K562 (cell line): ENCODE data around the gene KASH5. TPM values are rescaled to one million over a fixed set of nuclear protein-coding genes. Genes with fewer than 3 reads are reported as not detected.
A peak's percentile ranks its signal among the peaks of the same experiment; 100 is the strongest.

Experiments
- ATAC-seq: fragments of 200-7000 bp; cut with Tn5 transposase; 3 replicates; pipeline ENCODE4 v1.9.1; 2020; ENCODE audit warnings: moderate library complexity
- BruUV-seq: library from RNA; stranded (reverse); fragments of 400-500 nt; replicated peaks from 2 replicates; lab custom pipeline; 2021; lab: Mats Ljungman, UMichigan
- CTCF ChIA-PET: fragments of 300-600 bp; formaldehyde crosslinking; extraction: SDS; loops from one replicate; lab custom pipeline; 2021; ENCODE audit warnings: low intra/inter-chr PET ratio; lab: Yijun Ruan, JAX
- POLR2A ChIA-PET: fragments of 300-600, 350-650 bp; sonication (Branson Sonifier 250); formaldehyde crosslinking; extraction: SDS; loops from one replicate; lab custom pipeline; 2021; ENCODE audit warnings: antibody characterized with exemption, inconsistent platforms; lab: Yijun Ruan, JAX
- DNase-seq, 4 experiments: peaks; one replicate each; pipeline versions ENCODE4 v3.0.0 to v3.0.0-alpha.2; 2011 to 2018; ENCODE audit warnings: low spot score in 3 of 4, mixed read lengths in 3 of 4; ENCODE audit errors: extremely low read depth in 1 of 4
- FAIRE-seq: peaks from 2 replicates; lab custom pipeline; 2011; peaks lifted over from hg19 to GRCh38; lab: Jason Lieb, UNC
- H2AFZ ChIP-seq: 2 replicates; pipeline ENCODE4 v1.6.0; 2011; ENCODE audit warnings: low read depth, low read length, control low read depth, inconsistent platforms
- H3K27ac ChIP-seq: fragments of 200-600 bp; 3 replicates; pipeline ENCODE4 v1.8.0; 2011; ENCODE audit warnings: low read depth, mild to moderate bottlenecking, control low read depth, inconsistent platforms, low read length, moderate library complexity, mixed read lengths; ENCODE audit errors: extremely low read depth
- H3K27me3 ChIP-seq, 2 experiments: fragments of 300-600 bp in 1 of 2; 2 replicates in 1 of 2; 3 replicates in 1 of 2; pipeline versions ENCODE4 v1.6.0 to v1.8.0; 2011; ENCODE audit warnings: inconsistent platforms in 2 of 2, low read length in 2 of 2, mild to moderate bottlenecking in 1 of 2, mixed read lengths in 1 of 2, moderate library complexity in 1 of 2; ENCODE audit not compliant: control insufficient read depth in 2 of 2, insufficient read depth in 2 of 2
- H3K36me3 ChIP-seq: fragments of 300-600 bp; 3 replicates; pipeline ENCODE4 v1.8.0; 2011; ENCODE audit warnings: mild to moderate bottlenecking, low read length, inconsistent platforms; ENCODE audit not compliant: control insufficient read depth, insufficient read depth
- H3K4me1 ChIP-seq, 2 experiments: fragments of 200-600 bp in 1 of 2; replicated peaks in 1 of 2; 2 replicates in 1 of 2; 3 replicates in 1 of 2; pipeline versions ENCODE4 v1.5.1 to v1.8.0; 2011; ENCODE audit warnings: inconsistent platforms in 2 of 2, low read length in 2 of 2, mild to moderate bottlenecking in 1 of 2, mixed read lengths in 1 of 2, moderate library complexity in 1 of 2; ENCODE audit not compliant: control insufficient read depth in 2 of 2, insufficient read depth in 2 of 2
- H3K4me2 ChIP-seq: 2 replicates; pipeline ENCODE4 v1.6.1; 2011; ENCODE audit warnings: low read length, control low read depth, inconsistent platforms, mixed read lengths; ENCODE audit not compliant: insufficient read depth
- H3K4me3 ChIP-seq: fragments of 200-600 bp; sonication (generic), shearing (Covaris generic); 2 replicates; pipeline ENCODE4 v1.5.1; 2016; ENCODE audit warnings: control low read depth, inconsistent platforms
- H3K79me2 ChIP-seq: fragments of 200-600 bp; 3 replicates; pipeline ENCODE4 v1.8.0; 2011; ENCODE audit warnings: low read length, inconsistent platforms; ENCODE audit not compliant: control insufficient read depth, insufficient read depth
- H3K9ac ChIP-seq, 2 experiments: 2 replicates each; pipeline versions ENCODE4 v1.6.0 to v1.6.1; 2011; ENCODE audit warnings: low read depth in 2 of 2, low read length in 2 of 2, control low read depth in 1 of 2, inconsistent platforms in 1 of 2, mild to moderate bottlenecking in 1 of 2, mixed read lengths in 1 of 2; ENCODE audit not compliant: insufficient read depth in 1 of 2
- H3K9me1 ChIP-seq: one replicate; pipeline ENCODE4 v1.6.0; 2011; ENCODE audit warnings: inconsistent platforms, mild to moderate bottlenecking, low read length, moderate library complexity; ENCODE audit not compliant: control insufficient read depth, insufficient read depth
- H3K9me3 ChIP-seq: replicated peaks from 2 replicates; pipeline ENCODE4 v1.5.1; 2011; ENCODE audit warnings: low read depth, low read length, inconsistent platforms; ENCODE audit not compliant: control insufficient read depth, insufficient read depth
- H4K20me1 ChIP-seq: replicated peaks from 2 replicates; pipeline ENCODE4 v1.6.1; 2011; ENCODE audit warnings: low read length, inconsistent platforms, mixed read lengths; ENCODE audit not compliant: control insufficient read depth, insufficient read depth
- ATF7 ChIP-seq: fragments of 450-650 bp; IDR thresholded peaks from 2 replicates; pipeline ENCODE4 v1.7.1; 2014; ENCODE audit warnings: mild to moderate bottlenecking, moderate library complexity
- CSDE1 ChIP-seq, 2 experiments: fragments of 450-650 bp; IDR thresholded peaks; 2 replicates each; pipeline ENCODE4 v1.6.1; 2016; ENCODE audit warnings: mild to moderate bottlenecking in 1 of 2
- DMBX1 ChIP-seq: fragments of 250-450 bp; sonication (Bioruptor Pico); IDR thresholded peaks from 2 replicates; pipeline ENCODE4 v1.8.0; 2022; ENCODE audit warnings: inconsistent platforms, mild to moderate bottlenecking, moderate library complexity, borderline replicate concordance
- LARP7 ChIP-seq: fragments of 450-650 bp; IDR thresholded peaks from 2 replicates; pipeline ENCODE4 v1.6.1; 2016
- NRF1 ChIP-seq, 2 experiments: fragments of 450-650 bp; IDR thresholded peaks in 1 of 2; conservative IDR thresholded peaks in 1 of 2; 2 replicates each; pipeline ENCODE4 v1.6.1; 2014; ENCODE audit warnings: mild to moderate bottlenecking in 2 of 2
- POLR2A ChIP-seq: fragments of 450-650 bp; conservative IDR thresholded peaks from 2 replicates; pipeline ENCODE4 v1.6.1; 2016
- PRDM10 ChIP-seq: fragments of 450-650 bp; IDR thresholded peaks from 2 replicates; pipeline ENCODE4 v1.6.1; 2018; ENCODE audit not compliant: partially characterized antibody
- SP1 ChIP-seq: sonication (generic); formaldehyde crosslinking; IDR thresholded peaks from 2 replicates; pipeline ENCODE4 v1.8.1; 2022; ENCODE audit warnings: mild to moderate bottlenecking, missing genetic modification reagents
- THAP12 ChIP-seq: fragments of 250-450 bp; sonication (Bioruptor Pico); IDR thresholded peaks from 2 replicates; pipeline ENCODE4 v1.9.0; 2021; ENCODE audit warnings: mild to moderate bottlenecking, inconsistent platforms
- ZNF583 ChIP-seq: fragments of 250-450 bp; sonication (Bioruptor Pico); IDR thresholded peaks from 2 replicates; pipeline ENCODE4 v1.4.0; 2020
- WGBS: fragments of 100-300 bp; shearing (Covaris generic); methylation state at CpG from one replicate; pipeline ENCODE4 v1.1.6; 2016; ENCODE audit warnings: low coverage, mixed read lengths; ENCODE audit not compliant: insufficient coverage; ENCODE audit errors: missing lambda C conversion rate; 5-methylcytosine and 5-hydroxymethylcytosine counted together
- in situ Hi-C: fragments of 300-500 bp; cut with MboI; formaldehyde crosslinking; loops from 4 replicates; pipeline ENCODE4 v1.15.0; 2018; ENCODE audit warnings: inconsistent platforms, mixed read lengths
- intact Hi-C: fragments of 100-400 bp; cut with micrococcal nuclease; formaldehyde crosslinking; loops from 2 replicates; pipeline ENCODE4 v1.14.2; 2022
- polyA plus RNA-seq, 8 experiments: library from polyadenylated mRNA; depleted of rRNA in 4 of 8; stranded (reverse) in 5 of 8; unstranded in 3 of 8; fragments of >200 nt; fragmentation: Nextera tagmentation in 2 of 8; fragmentation: Illumina TruSeq in 1 of 8; extraction: Ambion mirVana in 2 of 8; extraction: Trizol in 1 of 8; gene quantifications; 2 replicates each; pipeline versions ENCODE4 v1.2.1 to v1.2.3, GENCODE V29; 2011 to 2014; ENCODE audit warnings: inconsistent platforms in 1 of 8, missing spikeins in 1 of 8
- total RNA-seq, 7 experiments: library from RNA; depleted of rRNA in 6 of 7; stranded (reverse); fragments of >200 nt in 6 of 7; fragmentation: Illumina TruSeq in 2 of 7; extraction: Trizol in 2 of 7; gene quantifications; 2 replicates each; pipeline versions ENCODE4 v1.2.1 to v1.2.3, GENCODE V29; 2011 to 2021; ENCODE audit warnings: low replicate concordance in 1 of 7

KASH5 gene
- total and polyA plus RNA-seq, 9 of the 15 experiments (the other 6 are each of a cell fraction or from before 2014, with no cell fraction given): 0.07 to 0.84 (median 0.34) TPM; not detected in 1

- peak; percentile 65 to 74 for TF ChIP-seq NRF1 (conservative IDR thresholded peaks at IDR 0.05 in 1 of 2, IDR thresholded peaks at IDR 0.05 in 1 of 2)
- TF ChIP-seq SP1 (CRISPR knock-in tag): peak; percentile 68; the same call in 1 of the 2 replicates
- TF ChIP-seq ATF7: peak; percentile 74
- TF ChIP-seq ZNF583 (CRISPR knock-in tag): peak; percentile 48; the same call in 1 of the 2 replicates
- TF ChIP-seq POLR2A: peak; percentile 67
- peak; percentile 81 for TF ChIP-seq DMBX1
These were observed 34.5 kb downstream of the KASH5 start (continued) for GRCh38 chr19:49422407-49423070.

GRCh38 chr19:49423071-49423984, 35.3 kb downstream of the KASH5 start, which contains the start of gene PTH2:
Gene PTH2 (minus strand): TSS chr19:49423441. CDS start chr19:49423339, 102 bp downstream.
- no peaks in the 10 kb centered on the region for H3K9me1 ChIP-seq
- peak within 1 kb of the TSS; percentile 67 to 92 for H3K9ac ChIP-seq
- H3K79me2 ChIP-seq: no peaks in the 10 kb centered on the region
- ChIA-PET CTCF (interaction anchor here (0.7 kb wide), 1 partner anchor 146 kb away, joined by 3 read pairs; no protein-coding TSS in a partner anchor), POLR2A (interaction anchor here (0.6 to 1.9 kb wide), 5 partner anchors 9 to 154 kb away, joined by 3 to 6 read pairs (median 3); no protein-coding TSS in a partner anchor)
- H2AFZ ChIP-seq: peak within 1 kb of the TSS; percentile 98
- no TSS peak for BruUV-seq
- H3K4me1 ChIP-seq: peaks cover 49 to 64% of the 10 kb centered on the region in 2 experiments
- DNase-seq (peak in 1 of 4 experiments; percentile 56), ATAC-seq (no peak), FAIRE-seq (peak; percentile 71)
- in situ Hi-C loops (no loop called here), intact Hi-C loops (loop anchor here (2.0 kb wide), 1 partner anchor 19 kb away; no protein-coding TSS in a partner anchor)
- no peaks in the 10 kb centered on the region for H3K9me3 ChIP-seq
- H3K36me3 ChIP-seq: no peaks in the 10 kb centered on the region
- 50% methylated on average over 27 of the region's 42 CpGs for WGBS
- H3K27ac ChIP-seq: peak within 1 kb of the TSS; percentile 50
- no peaks in the 10 kb centered on the region for H4K20me1 ChIP-seq
- H3K4me3 ChIP-seq: peak within 1 kb of the TSS; percentile 9; the same call in 1 of the 2 replicates
- H3K4me2 ChIP-seq: peak within 1 kb of the TSS; percentile 78
- no peaks in the 10 kb centered on the region for H3K27me3 ChIP-seq
- TF ChIP-seq LARP7 (peak; percentile 74; the same call in 1 of the 2 replicates), CSDE1 (IDR thresholded peaks at IDR 0.05) (0 out of 4 replicates have a peak, but pooled peaks of 1 of the 2 experiments have one; percentile 5), THAP12 (CRISPR knock-in tag) (no peak), PRDM10 (peak; percentile 14)
